SJSA1 (cell line): ENCODE results near the gene LSMEM2. TPM values are rescaled to one million over a fixed set of nuclear protein-coding genes. Genes with fewer than 3 reads are reported as not detected.

Source experiments
- DNase-seq, 2 experiments: peaks; one replicate each; pipeline ENCODE4 v3.0.0-alpha.2; 2015 to 2020; ENCODE audit warnings: low spot score in 2 of 2, low read depth in 1 of 2
- H3K27ac ChIP-seq: fragments of 250-450 bp; sonication (Bioruptor Pico); 2 replicates; pipeline ENCODE4 v1.5.1; 2020; ENCODE audit warnings: mild to moderate bottlenecking, moderate library complexity
- H3K27me3 ChIP-seq: fragments of 250-450 bp; sonication (Bioruptor Pico); replicated peaks from 2 replicates; pipeline ENCODE4 v1.5.1; 2020; ENCODE audit warnings: mild to moderate bottlenecking, moderate library complexity
- H3K36me3 ChIP-seq: fragments of 250-450 bp; sonication (Bioruptor Pico); 2 replicates; pipeline ENCODE4 v1.5.1; 2020; ENCODE audit warnings: mild to moderate bottlenecking
- H3K4me1 ChIP-seq: fragments of 250-450 bp; sonication (Bioruptor Pico); replicated peaks from 2 replicates; pipeline ENCODE4 v1.6.1; 2021; ENCODE audit warnings: mild to moderate bottlenecking
- H3K4me3 ChIP-seq: fragments of 250-450 bp; sonication (Bioruptor Pico); 2 replicates; pipeline ENCODE4 v1.5.1; 2020; ENCODE audit warnings: mild to moderate bottlenecking
- H3K9me3 ChIP-seq: fragments of 250-450 bp; sonication (Bioruptor Pico); replicated peaks from 2 replicates; pipeline ENCODE4 v1.5.1; 2020; ENCODE audit warnings: mild to moderate bottlenecking
- total RNA-seq: library from RNA; depleted of rRNA; stranded (reverse); fragments of >200 nt; shearing (Covaris generic); gene quantifications from 2 replicates; pipeline ENCODE4 v1.2.3, GENCODE V29; 2014

Gene LSMEM2
- total RNA-seq, 1 experiment from 2014 or later, result not detected

DNA sequence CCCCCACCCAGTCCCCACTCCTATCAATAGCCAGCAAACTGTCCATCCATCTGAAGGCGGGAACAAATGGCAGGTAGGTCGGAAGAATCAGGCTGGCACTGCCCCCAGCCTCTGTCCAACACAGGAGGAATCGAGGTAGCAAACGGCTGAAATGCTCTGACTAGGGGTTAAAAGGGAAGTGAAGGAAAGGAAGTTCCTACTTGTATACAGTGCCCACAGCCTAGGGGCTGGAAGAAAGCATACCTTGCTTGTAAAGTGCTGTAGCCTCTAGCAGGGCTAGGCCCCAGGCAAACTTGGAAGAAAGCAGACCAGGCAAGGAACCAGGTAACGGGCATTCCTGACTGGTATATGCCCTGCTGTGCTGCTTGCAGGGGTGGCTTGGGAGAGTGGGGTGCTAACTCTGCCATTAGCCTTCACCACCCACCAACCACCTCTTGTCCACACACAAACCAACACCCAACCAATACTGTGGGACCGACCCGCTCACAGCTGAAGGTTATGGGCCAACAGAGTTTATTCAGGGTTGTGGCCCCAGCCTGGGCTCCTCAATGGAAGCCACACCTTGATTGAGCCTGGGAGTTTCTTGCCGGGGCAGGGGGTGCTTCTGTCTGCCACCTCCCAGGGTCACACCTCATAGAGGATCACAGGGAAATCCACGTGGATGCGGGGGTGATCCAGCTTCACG lies 46.8 kb downstream of the LSMEM2 start:
- Histone ChIP-seq H3K4me3 (no peak overlapping the region), H3K4me1 (peaks cover 24% of the 10 kb centered on the region), H3K36me3 (peaks cover 43% of the 10 kb centered on the region), H3K9me3 (no peaks in the 10 kb centered on the region), H3K27me3 (no peaks in the 10 kb centered on the region), H3K27ac (no peak overlapping the region)
- no peak for DNase-seq

DNA sequence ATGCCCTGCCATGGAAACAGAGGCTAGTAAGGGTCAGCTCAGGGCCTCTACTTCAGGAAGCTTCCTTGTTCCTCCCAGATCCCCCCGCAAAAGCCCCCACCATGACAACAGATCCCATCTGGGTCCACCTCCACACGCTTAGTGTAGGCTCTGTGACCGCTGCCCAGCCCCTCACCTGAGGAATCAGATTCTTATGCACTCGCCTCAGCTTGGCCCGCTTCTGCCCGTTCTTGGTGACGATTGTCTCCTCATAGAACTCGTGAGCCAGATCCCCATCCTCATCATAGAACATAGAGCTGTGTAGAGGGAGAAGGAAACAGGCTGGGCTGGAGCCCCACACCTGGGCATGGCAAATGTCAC lies 47.3 kb downstream of the LSMEM2 start:
- no peak for DNase-seq
- no peak overlapping the region for H3K4me3 ChIP-seq

DNA sequence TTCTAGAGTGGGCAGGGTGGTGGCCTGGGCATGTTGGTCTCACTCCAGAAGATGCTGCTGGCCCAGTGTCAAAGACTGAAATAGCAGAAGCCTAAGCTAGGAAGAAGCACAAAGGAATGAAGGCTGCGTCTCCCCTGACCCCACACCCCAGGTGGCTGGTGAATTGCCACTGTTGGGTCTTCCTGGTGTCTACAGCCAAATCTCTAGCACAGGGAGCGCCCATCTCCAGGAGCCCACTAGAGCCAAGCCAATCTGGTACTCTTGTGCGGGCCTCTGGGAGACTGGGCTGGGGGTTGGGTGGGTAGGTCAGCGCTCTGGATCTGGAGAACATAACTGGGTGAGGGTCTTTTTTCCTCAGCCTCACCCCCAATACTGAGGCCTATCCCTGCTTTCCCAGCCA lies 48.2 kb downstream of the LSMEM2 start:
- H3K27me3 ChIP-seq, result no peaks in the 10 kb centered on the region
- no peaks in the 10 kb centered on the region for H3K9me3 ChIP-seq
- no peak for DNase-seq
- no peak overlapping the region for H3K27ac ChIP-seq
- H3K4me1 ChIP-seq, result peaks cover 14% of the 10 kb centered on the region
- peaks cover 53% of the 10 kb centered on the region for H3K36me3 ChIP-seq
- peak overlapping the region; percentile 76 for H3K4me3 ChIP-seq

More for the DNA sequence above, 47.3 kb downstream of the LSMEM2 start:
- H3K4me1 ChIP-seq, result peaks cover 22% of the 10 kb centered on the region
- H3K36me3 ChIP-seq, result peaks cover 45% of the 10 kb centered on the region
- H3K27me3 ChIP-seq, result no peaks in the 10 kb centered on the region
- no peaks in the 10 kb centered on the region for H3K9me3 ChIP-seq
- no peak overlapping the region for H3K27ac ChIP-seq

DNA sequence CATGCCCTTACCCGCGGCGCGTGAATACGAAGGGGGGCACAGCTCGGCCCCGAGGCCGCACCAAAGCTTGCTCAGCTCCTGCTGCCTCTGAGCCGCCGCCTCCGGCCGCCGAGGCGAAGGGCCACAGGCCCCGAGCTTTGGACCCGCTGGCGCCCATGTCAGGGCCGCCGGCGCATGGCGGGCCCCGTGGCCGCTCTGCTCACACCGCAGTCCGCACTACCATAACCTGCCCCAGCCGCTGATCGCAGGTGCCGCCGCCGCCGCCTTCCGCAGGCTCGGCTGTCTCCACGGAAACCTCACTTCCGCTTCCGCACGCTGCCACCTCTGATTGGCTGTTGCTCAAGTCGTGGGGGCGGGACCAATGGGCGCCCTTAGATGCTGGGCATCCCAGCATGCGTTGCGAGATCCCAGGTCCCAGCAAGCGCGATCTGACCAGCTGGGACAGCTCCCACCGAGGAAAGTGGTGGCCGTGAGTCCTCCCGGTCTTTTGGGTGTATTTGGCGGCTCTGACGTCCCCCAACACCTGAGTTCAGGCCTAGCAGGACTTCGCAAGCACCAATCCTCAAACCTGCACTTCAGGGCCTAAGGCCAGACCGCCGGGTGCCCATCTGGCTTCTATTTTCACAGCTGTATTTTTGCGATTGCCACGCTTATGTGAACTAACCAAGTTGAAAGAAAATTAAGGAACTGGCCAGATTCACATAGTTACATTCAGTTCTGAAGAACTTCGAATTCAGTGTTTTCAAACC lies 49.2 kb downstream of the LSMEM2 start, which contains the start of gene TUSC2:
Gene TUSC2 (minus strand): TSS at position 281 of the 749 bp plus-strand sequence. CDS start 124 bp downstream, at position 157.
- Histone ChIP-seq H3K27ac (no peak within 1 kb of the TSS), H3K9me3 (no peaks in the 10 kb centered on the region), H3K36me3 (peaks cover 61% of the 10 kb centered on the region), H3K4me1 (peaks cover 14% of the 10 kb centered on the region), H3K27me3 (no peaks in the 10 kb centered on the region), H3K4me3 (peak within 1 kb of the TSS; percentile 76)
- DNase-seq, result peak; percentile 76 to 93

DNA sequence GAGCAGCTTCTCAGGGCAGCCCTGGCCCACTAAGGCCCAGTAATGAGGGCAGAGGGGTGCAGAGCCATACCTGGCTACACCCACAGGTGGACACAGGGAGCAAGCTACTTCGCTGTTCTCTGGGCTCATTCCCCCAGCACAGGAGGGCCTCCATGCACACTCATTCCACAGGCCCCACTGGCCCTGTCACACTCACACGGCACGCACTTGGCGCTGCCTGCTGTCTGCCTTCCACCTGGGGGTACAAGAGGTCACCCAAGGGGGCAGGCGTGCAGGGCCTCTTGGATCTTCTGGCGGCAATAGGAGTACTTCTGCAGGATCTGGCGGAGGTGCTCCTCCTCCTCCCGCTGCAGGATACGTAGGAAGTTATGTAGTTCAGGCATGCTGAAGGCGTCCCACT lies 51.4 kb downstream of the LSMEM2 start:
- DNase-seq, result no peak
- H3K9me3 ChIP-seq, result no peaks in the 10 kb centered on the region
- no peak overlapping the region for H3K27ac ChIP-seq
- H3K36me3 ChIP-seq, result peaks cover 65% of the 10 kb centered on the region
- H3K4me1 ChIP-seq, result peaks cover 17% of the 10 kb centered on the region
- no peaks in the 10 kb centered on the region for H3K27me3 ChIP-seq
- no peak overlapping the region for H3K4me3 ChIP-seq

DNA sequence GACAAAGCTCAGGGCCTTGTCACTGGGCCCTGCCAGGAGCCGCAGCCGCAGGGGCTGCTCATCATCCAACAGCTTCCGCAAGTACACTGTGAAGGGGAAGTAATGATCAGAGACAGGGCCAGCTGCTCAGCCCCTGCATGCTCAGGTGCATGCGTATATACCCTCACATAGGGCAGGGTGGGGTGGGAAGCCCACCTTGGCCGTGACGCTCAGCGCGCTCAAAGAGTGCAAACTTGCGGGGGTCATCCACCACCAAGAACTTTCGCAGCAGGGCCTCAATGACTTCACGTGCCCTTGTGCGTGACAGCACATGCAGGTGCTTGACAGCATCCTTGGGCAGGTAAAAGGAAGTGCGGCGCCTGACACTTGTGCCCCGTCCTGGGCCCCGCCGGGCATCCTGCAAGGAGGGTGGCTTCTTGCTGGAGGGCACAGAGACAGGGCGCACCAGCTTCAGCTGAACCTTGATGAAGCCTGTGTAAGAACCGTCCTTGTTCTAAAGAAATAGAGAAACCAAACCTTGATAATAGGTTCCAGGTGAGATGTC lies 52.5 kb downstream of the LSMEM2 start:
- H3K4me3 ChIP-seq, result no peak overlapping the region
- H3K4me1 ChIP-seq, result peaks cover 25% of the 10 kb centered on the region
- no peaks in the 10 kb centered on the region for H3K27me3 ChIP-seq
- no peaks in the 10 kb centered on the region for H3K9me3 ChIP-seq
- H3K36me3 ChIP-seq, result peaks cover 72% of the 10 kb centered on the region
- H3K27ac ChIP-seq, result no peak overlapping the region
- no peak for DNase-seq

DNA sequence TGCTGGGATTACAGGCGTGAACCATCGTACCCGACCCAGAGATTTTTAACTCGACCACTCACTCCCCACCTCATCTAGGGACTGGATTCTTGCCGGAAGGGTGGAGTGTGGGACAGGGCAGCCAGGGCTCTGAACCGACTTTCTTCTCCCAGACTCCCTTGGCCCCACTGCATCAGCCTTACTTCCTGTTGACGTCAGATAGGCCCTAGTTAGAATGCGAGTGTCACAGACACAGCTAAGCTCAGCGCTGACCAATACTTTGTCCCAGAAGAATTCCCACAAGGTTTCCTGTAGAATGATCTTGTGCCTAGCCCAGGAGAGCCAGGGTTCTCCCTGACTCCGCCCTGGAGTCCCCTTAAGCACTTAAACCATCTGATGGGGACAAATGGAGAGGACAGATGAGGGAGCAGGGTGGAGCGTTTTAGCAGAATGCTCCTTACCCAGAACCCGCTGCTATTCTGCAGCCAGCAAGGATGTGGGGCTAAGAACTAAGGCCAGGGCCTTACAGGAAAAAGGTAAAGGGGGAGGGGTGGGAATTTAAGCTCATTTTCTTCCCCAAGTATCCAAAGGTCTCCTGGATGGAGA lies 54.9 kb downstream of the LSMEM2 start:
- Histone ChIP-seq H3K4me1 (peaks cover 20% of the 10 kb centered on the region), H3K27ac (no peak overlapping the region), H3K4me3 (no peak overlapping the region), H3K36me3 (peaks cover 75% of the 10 kb centered on the region), H3K27me3 (no peaks in the 10 kb centered on the region), H3K9me3 (no peaks in the 10 kb centered on the region)
- no peak for DNase-seq

DNA sequence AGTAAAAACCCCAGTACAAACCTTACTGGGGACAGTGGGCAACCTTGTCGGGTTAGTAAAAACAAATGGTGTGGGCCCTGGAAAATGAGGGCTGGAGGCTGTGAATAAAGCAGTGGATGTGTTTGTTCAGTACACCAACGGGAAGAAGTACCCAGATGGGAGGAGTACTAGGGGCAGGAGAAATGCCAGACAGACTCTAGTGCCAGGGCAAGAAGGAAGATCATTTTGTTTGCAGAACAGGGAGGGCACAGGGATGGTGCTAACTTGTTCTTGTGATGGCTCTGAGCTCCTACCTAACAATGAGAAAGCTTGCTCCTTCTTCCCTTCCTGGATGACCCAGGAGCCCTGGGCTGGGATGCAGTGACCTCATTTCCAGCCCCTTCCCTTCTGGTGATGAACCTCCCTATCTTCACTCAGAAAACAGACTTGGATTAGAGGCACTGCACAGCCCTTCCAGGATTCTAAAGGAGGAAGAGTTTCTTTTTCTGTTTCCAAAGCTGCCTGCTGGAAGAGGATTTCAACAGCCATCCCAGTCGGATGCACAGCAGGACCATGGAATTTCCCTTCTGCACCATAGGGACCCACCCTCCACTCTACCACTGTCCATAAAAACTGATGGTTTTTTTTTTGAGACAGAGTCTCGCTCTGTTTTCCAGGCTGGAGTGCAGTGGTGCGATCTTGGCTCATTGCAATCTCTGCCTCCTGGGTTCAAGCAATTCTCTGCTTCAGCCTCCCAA lies 55.6 kb downstream of the LSMEM2 start:
- no peak overlapping the region for H3K4me3 ChIP-seq
- no peak overlapping the region for H3K27ac ChIP-seq
- no peak for DNase-seq

DNA sequence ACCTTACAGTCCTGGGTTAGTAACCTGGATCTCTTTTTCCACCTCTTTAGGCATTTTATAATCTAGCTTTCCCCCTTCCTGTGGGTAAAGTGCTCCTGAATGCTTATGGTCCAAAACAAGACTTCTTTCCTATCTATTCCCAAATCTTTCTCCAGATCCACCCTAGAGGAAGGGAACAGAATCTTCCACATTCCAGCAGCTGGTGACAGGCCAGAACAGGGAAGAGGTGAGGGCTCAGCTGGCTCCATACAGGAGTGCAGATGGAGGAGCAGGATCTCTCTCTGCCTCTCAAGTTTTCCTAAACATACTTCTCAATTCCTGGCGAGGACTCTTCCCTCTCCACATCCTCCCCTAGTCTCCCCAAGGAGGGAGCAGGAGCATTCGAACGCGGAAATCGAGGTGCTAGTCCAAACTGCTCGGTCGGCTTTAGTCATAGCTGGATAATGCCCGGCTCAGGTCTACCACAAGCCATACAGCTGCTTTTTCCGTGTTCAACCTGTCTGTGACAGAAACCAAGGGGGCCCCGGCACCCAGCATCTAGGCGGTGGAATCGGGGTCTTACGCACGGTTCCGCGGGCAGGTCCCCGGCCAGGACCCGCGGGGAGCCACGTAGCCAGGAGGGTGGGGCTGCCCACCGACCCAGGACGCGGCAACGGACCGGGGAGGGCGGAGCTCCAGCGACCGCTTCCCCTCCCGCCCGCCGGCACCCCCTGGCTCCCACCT lies 57.7 kb downstream of the LSMEM2 start:
- no peaks in the 10 kb centered on the region for H3K9me3 ChIP-seq
- peaks cover 47% of the 10 kb centered on the region for H3K36me3 ChIP-seq
- peaks cover 20% of the 10 kb centered on the region for H3K4me1 ChIP-seq
- H3K27ac ChIP-seq, result peak overlapping the region; percentile 78
- DNase-seq, result no peak
- H3K27me3 ChIP-seq, result no peaks in the 10 kb centered on the region
- H3K4me3 ChIP-seq, result peak overlapping the region; percentile 68

More for the DNA sequence above, 55.6 kb downstream of the LSMEM2 start:
- H3K36me3 ChIP-seq, result peaks cover 68% of the 10 kb centered on the region
- H3K4me1 ChIP-seq, result peaks cover 20% of the 10 kb centered on the region
- H3K9me3 ChIP-seq, result no peaks in the 10 kb centered on the region
- H3K27me3 ChIP-seq, result no peaks in the 10 kb centered on the region

DNA sequence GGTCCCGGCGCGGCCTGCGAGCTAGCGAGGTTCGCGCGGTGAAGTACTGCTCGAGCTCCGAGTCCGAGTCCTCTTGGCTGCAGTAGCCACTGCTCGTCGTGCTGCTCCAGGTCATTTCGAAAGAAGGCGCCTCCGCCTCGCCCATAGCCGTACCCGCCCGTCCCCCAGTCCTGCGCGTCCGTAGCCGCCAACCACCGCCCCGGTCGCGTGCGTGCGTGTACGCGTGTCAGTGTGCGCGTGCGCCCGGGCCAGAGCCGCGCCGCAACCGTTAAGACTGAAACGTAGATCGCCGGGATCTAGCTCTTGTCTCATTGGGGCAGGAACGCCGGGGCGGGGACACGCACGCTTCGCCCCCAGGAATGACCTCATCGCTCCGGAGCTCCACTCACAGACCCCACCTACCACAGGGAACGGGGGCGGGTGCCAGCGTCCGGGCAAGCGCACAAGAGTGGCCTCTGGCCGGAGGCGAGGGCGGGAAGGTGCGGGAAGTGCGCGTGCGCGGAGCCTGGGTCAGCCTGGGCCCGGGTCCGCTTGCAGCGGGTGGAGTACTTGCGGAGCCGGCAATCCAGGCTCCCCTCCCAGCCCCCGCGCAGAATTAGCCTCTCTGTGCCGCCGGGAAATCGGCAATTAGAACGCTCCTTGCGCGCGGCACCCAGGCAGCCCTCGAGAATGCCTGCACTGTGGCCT lies 58.4 kb downstream of the LSMEM2 start:
- peak overlapping the region; percentile 68 for H3K4me3 ChIP-seq
- H3K36me3 ChIP-seq, result peaks cover 40% of the 10 kb centered on the region
- H3K27me3 ChIP-seq, result no peaks in the 10 kb centered on the region
- H3K4me1 ChIP-seq, result peaks cover 20% of the 10 kb centered on the region
- DNase-seq, result peak; percentile 93 to 99
- peak overlapping the region; percentile 78 for H3K27ac ChIP-seq
- H3K9me3 ChIP-seq, result no peaks in the 10 kb centered on the region
